ENCODE results near the gene UBE2J2.

UBE2J2 gene

DNA sequence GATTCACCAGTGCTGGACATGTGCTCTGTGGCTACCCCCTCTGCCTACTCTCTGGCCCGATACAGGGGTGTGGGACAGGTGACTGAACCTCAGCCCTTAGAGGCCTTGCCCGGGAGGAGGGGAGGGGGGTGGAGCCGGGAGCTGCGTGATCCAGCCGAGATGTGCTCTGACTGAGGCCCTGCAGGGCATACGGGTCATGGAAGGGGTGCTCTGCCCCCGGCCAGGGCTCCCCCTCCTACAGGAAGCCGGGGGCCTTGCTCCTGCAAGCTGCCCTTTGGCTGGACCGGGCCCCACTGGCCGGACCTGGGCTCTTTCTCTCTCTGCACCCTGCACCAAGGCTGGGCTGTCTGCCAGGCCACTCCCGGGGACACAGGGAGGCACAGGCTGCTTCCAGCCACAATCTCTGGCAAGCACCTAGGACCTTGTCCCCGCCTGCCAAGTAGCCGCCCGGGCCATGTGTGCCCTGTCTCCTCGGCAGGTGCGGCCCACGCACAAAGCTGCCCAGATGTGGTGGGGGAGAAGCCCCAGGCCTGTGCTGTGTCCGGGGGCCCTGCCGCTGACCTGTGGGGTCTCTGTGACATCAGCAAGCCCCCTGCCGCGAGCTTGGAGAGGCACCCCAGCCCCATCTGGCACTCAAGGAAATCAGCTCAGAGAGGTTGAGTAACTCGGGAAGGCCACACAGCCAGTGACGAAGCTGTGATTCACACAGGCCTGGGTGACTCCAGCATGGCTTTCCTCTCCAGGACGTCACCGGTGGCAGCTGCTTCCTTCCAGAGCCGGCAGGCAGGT is 8.1 kb upstream of the UBE2J2 start:
- no peak for DNase-seq (ENCODE audit: low read depth in 3 of 3)

GRCh38 chr1:1280782-1281481 is 7.3 kb upstream of the UBE2J2 start:
- no peak for DNase-seq (ENCODE audit: low read depth in 3 of 3)

GRCh38 chr1:1279028-1279427 is 5.4 kb upstream of the UBE2J2 start:
- DNase-seq (ENCODE audit: low read depth in 3 of 3) = no peak

- no peak for DNase-seq (ENCODE audit: low read depth in 3 of 3)
These were observed 5.0 kb upstream of the UBE2J2 start for GRCh38 chr1:1278620-1279019.

DNA sequence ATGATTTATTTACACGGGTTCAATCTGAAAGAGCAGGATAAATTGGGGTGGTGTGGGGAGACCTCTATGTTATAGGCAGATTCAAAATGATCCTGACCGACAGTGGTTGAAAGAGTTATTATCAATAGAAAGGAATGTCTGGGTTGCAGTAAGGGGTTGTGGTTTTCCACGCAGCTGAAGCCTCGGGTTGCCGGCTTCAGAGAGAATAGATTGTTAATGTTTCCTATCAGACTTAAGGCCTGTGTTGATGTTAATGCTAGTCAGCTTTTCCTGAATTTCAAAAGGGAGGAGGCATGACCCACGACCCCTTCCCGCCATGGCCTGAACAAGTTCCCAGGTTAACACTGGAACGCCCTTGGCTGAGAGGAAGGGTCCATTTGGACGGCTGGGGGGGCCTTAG is 2.2 kb upstream of the UBE2J2 start:
- no peak for DNase-seq (ENCODE audit: low read depth in 3 of 3)

- DNase-seq (ENCODE audit: low read depth in 3 of 3) = no peak
These were observed 1.3 kb upstream of the UBE2J2 start for GRCh38 chr1:1274931-1275431.

- no peak for DNase-seq (ENCODE audit: low read depth in 3 of 3)
These were observed 761 bp upstream of the UBE2J2 start for GRCh38 chr1:1274299-1274930.

DNA sequence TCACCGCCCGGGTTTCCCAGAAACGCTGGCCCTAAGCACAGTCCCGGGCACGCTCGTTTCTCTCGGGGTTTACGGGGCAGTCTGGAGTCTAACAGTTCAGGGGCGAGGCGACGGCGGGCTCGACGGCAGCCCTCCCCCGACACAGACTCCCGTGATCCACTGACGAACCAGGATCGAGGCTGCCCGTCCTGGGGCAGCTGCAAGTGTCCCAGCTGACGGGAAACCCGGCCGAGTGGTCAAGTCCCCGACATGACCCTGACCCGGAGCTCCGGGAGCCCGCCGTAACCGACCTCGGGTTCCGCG is 494 bp downstream of the UBE2J2 start:
- DNase-seq (ENCODE audit: low read depth in 3 of 3) = no peak

- no peak for DNase-seq (ENCODE audit: low read depth in 3 of 3)
These were observed 1.1 kb downstream of the UBE2J2 start for GRCh38 chr1:1272341-1273208.

DNA sequence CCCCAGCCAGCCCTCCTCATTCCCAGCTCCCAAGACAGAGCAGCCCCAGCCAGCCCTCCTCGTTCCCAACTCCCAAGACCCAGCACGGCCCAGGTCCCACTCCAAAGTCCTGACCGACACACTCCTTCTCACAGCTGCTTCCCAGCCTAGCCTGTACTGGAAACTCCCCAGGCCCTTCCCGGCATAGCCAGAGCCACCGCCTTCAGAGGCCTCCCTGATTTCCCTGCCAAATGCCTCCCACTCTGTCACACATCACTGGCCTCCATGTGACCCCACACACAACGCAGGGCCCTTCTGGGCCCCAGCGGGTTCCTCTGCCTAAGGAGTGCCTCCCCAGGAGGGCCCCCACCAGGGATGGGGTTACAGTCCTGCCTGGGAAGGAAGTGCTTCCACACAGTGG is 2.8 kb downstream of the UBE2J2 start:
- DNase-seq (ENCODE audit: low read depth in 3 of 3) = no peak

DNA sequence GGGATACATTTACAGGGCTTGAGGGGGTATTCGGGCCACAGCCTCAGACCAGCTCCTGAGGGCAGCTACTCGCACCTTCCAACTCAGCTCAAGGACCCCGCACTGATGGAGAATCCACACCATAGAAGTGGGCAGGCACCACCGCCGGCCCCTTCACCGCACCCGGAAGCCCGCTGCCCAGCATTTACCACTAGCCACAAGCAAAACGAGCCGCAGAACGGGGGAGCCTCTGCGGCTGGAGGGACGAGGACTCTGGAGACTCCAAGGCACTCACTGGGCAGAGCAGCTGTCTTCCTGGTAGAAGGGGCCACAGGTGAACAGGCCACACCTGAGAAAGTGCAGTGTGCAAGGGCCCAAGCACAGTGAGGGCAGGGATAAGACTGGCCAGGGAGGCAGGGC is 5.4 kb downstream of the UBE2J2 start:
- DNase-seq (ENCODE audit: low read depth in 3 of 3) = no peak

GRCh38 chr1:1267488-1268283 is 6.0 kb downstream of the UBE2J2 start:
- DNase-seq (ENCODE audit: low read depth in 3 of 3) = no peak

GRCh38 chr1:1264868-1265272 is 8.8 kb downstream of the UBE2J2 start:
- no peak for DNase-seq (ENCODE audit: low read depth in 3 of 3)

- DNase-seq (ENCODE audit: low read depth in 3 of 3) = no peak
These were observed 9.6 kb downstream of the UBE2J2 start for GRCh38 chr1:1264026-1264425.

- DNase-seq (ENCODE audit: low read depth in 3 of 3) = no peak
These were observed 10.9 kb downstream of the UBE2J2 start for GRCh38 chr1:1262758-1263157.

GRCh38 chr1:1262071-1262470 is 11.6 kb downstream of the UBE2J2 start:
- DNase-seq (ENCODE audit: low read depth in 3 of 3) = no peak

DNA sequence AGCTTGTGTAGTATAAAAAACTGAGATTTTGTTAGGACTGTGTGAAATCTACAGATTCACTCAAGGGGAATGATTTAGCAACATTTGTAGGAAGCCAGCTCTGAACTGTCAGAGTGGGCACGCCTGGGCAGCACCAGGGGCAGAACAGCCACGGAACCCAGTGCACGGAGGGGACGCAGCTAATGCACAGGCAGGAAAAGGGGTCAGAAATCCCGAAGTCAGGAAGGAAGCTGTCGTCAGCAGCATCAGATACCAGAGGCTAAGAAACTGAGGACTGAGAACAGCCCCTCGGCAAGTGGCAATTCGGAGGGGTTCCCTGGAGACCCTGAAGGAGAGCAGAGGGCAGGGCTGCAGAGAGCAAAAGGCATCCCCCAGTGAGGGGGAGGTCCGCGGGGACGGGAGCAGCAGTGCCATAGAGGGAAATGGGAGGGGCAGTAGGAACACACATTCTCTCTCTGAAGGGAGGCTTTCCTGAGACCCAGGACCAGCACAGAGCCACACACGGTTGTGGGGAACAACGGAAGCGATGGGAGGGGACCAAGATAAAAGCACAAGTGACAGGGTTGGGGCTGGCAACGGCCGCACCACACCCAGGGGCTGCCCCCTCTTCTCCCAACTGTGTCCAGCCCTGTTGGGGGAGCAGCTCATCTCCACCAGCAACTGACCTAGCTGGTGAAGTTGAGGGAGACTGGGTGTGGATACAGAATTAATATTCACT is 12.7 kb downstream of the UBE2J2 start:
- DNase-seq (ENCODE audit: low read depth in 3 of 3) = no peak

- DNase-seq (ENCODE audit: low read depth in 3 of 3) = no peak
These were observed 13.6 kb downstream of the UBE2J2 start for GRCh38 chr1:1259951-1260600.

- no peak for DNase-seq (ENCODE audit: low read depth in 3 of 3)
These were observed 14.1 kb downstream of the UBE2J2 start for GRCh38 chr1:1259540-1259939.

DNA sequence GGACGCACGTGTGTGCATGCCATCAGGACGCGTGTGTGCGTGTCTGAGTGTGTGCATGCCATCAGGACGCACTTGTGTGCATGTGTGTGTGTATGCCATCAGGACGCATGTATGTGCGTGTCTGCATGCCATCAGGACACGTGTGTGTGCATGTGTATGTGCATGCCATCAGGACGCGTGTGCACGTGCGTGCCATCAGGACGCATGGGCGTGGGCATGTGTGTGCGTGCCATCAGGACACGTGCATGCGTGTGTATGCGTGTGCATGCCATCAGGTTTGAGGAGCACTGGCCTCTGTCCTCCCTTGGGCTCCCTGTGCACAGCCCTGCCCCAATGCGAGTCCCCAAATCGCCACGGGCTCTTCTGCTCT is 14.6 kb downstream of the UBE2J2 start:
- no peak for DNase-seq (ENCODE audit: low read depth in 3 of 3)
